Kidney (tissue), 14 donors: ENCODE results near the gene ZFHX2. TPM values are rescaled to one million over a fixed set of nuclear protein-coding genes. Genes with fewer than 3 reads are reported as not detected.
A peak's percentile ranks its signal among the peaks of the same experiment; 100 is the strongest.

ENCODE experiments used
- DNase-seq, 5 donors: peaks; one replicate each; pipeline ENCODE4 v3.0.0-alpha.2; 2013 to 2020
- FAIRE-seq: peaks from 2 replicates; lab custom pipeline; 2012; peaks lifted over from hg19 to GRCh38; lab: Jason Lieb, UNC
- H3K27ac ChIP-seq, 2 donors: one replicate each; pipeline ENCODE4 v1.7.0; 2013; ENCODE audit warnings: low read depth in 2 of 2, low read length in 2 of 2, inconsistent platforms in 1 of 2
- H3K27me3 ChIP-seq: one replicate; pipeline ENCODE4 v1.7.1; 2013; ENCODE audit warnings: low read length, inconsistent platforms; ENCODE audit not compliant: control insufficient read depth, insufficient read depth
- H3K36me3 ChIP-seq, 3 donors: one replicate each; pipeline versions ENCODE4 v1.7.0 to v1.7.1; 2013; ENCODE audit warnings: low read length in 3 of 3, control low read depth in 1 of 3, inconsistent platforms in 1 of 3; ENCODE audit not compliant: insufficient read depth in 3 of 3, control insufficient read depth in 2 of 3
- H3K4me1 ChIP-seq, 3 donors: one replicate each; pipeline versions ENCODE4 v1.7.0 to v1.7.1; 2013; ENCODE audit warnings: low read length in 3 of 3, inconsistent platforms in 1 of 3, low read depth in 1 of 3; ENCODE audit not compliant: control insufficient read depth in 2 of 3, insufficient read depth in 2 of 3
- H3K4me3 ChIP-seq, 3 donors: one replicate each; pipeline versions ENCODE4 v1.7.0 to v1.8.1; 2013; ENCODE audit warnings: low read length in 3 of 3, control low read depth in 1 of 3, inconsistent platforms in 1 of 3
- H3K9ac ChIP-seq, 3 donors: one replicate each; pipeline versions ENCODE4 v1.7.0 to v1.7.1; 2013; ENCODE audit warnings: low read length in 3 of 3, control low read depth in 1 of 3, inconsistent platforms in 1 of 3
- H3K9me3 ChIP-seq, 3 donors: one replicate each; pipeline versions ENCODE4 v1.7.0 to v1.7.1; 2013; ENCODE audit warnings: low read length in 3 of 3, control low read depth in 1 of 3, inconsistent platforms in 1 of 3; ENCODE audit not compliant: control insufficient read depth in 2 of 3, insufficient read depth in 1 of 3
- intact Hi-C: fragments of 100-400 bp; cut with DNase I; formaldehyde crosslinking; loops from one replicate; pipeline ENCODE4 v1.11.1; 2022
- polyA plus RNA-seq: library from polyadenylated mRNA; stranded (reverse); fragments of 350-450 nt; fragmentation: Illumina TruSeq; extraction: RNeasy Lipid Tissue Mini Kit (QIAGEN cat#74804); gene quantifications from one replicate; pipeline ENCODE4 v1.2.3, GENCODE V29; 2014; ENCODE audit warnings: low read depth, low replicate concordance; ENCODE audit not compliant: insufficient read depth
- total RNA-seq: library from RNA; stranded (reverse); fragmentation: NEBNext Ultra II Directional; extraction: Animal tissue kit (Norgen Biotek cat#: 25700); gene quantifications from one replicate; pipeline ENCODE4 v1.2.1, GENCODE V29; 2021
- TF ChIP-seq, protein P1 (sequence below): IDR thresholded peaks from 3 replicates; pipeline ENCODE4 v1.5.1; 2012; ENCODE audit warnings: mild to moderate bottlenecking, moderate library complexity, borderline replicate concordance; ENCODE audit not compliant: insufficient read depth; ENCODE audit errors: extremely low read depth
- donor health status: control.
- donor health status: control.
- donor health status: control.
- donor health status: control.
- donor health status: control.
- donor health status: DM: yes; HTN: yes; CAD: no.
- donor health status: Normal renal cell carcinoma (clear cell type).

The ZFHX2 gene
- total and polyA plus RNA-seq, 2 donors from 2014 or later = 4.9 to 6.1 TPM

DNA sequence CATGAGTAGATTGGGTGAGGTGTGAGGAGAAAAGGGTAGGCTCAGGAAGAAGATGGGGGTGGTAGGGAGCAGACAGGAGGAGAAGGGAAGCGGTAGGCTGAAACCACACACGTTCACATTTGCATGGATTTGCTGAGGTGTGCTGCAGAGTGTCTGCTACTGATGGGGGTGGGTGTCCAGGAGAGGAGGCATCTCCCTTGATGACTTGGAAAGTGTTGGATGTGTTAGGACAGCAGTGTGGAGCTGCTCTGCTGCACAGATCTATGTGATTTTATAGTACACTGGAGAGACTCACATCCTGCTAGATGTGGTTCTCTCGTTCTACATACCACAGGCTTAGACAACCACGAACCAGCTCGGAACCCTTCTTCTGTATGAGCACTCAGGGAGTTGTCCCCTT lies 9.3 kb downstream of the ZFHX2 start:
- no peak for DNase-seq
- Histone ChIP-seq H3K36me3 (no peaks in the 10 kb centered on the region), H3K27ac (no peak overlapping the region), H3K4me3 (no peak overlapping the region), H3K4me1 (peaks cover 3 to 19% (median 9%) of the 10 kb centered on the region in 3 donors), H3K27me3 (no peaks in the 10 kb centered on the region), H3K9me3 (no peaks in the 10 kb centered on the region), H3K9ac (no peak overlapping the region)
- TF ChIP-seq, protein P1, sequence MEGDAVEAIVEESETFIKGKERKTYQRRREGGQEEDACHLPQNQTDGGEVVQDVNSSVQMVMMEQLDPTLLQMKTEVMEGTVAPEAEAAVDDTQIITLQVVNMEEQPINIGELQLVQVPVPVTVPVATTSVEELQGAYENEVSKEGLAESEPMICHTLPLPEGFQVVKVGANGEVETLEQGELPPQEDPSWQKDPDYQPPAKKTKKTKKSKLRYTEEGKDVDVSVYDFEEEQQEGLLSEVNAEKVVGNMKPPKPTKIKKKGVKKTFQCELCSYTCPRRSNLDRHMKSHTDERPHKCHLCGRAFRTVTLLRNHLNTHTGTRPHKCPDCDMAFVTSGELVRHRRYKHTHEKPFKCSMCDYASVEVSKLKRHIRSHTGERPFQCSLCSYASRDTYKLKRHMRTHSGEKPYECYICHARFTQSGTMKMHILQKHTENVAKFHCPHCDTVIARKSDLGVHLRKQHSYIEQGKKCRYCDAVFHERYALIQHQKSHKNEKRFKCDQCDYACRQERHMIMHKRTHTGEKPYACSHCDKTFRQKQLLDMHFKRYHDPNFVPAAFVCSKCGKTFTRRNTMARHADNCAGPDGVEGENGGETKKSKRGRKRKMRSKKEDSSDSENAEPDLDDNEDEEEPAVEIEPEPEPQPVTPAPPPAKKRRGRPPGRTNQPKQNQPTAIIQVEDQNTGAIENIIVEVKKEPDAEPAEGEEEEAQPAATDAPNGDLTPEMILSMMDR = no peak
- FAIRE-seq = no peak
- intact Hi-C loops = no loop called here

DNA sequence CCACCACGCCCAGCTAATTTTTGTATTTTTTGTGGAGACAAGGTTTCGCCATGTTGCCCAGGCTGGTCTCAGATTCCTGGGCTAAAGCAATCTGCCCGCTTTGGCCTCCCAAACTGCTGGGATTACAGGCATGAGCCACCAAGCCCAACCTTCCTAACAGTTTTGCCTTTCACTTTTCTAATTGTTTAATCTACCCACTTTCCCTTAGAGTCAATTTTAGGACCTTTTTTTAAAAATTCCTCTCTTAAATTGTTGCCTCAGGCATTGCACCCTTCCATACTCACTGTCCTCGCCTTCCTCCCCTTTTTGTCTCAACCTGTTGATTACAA lies 11.5 kb downstream of the ZFHX2 start:
- Histone ChIP-seq H3K4me3 (no peak overlapping the region), H3K36me3 (no peaks in the 10 kb centered on the region), H3K9ac (peak overlapping the region in 1 of 3 donors; percentile 41), H3K9me3 (no peaks in the 10 kb centered on the region), H3K27ac (no peak overlapping the region), H3K4me1 (peaks cover 1 to 11% (median 3%) of the 10 kb centered on the region in 3 donors), H3K27me3 (no peaks in the 10 kb centered on the region)
- TF ChIP-seq, protein P1 = no peak
- no peak for DNase-seq
- intact Hi-C loops = no loop called here
- no peak for FAIRE-seq

DNA sequence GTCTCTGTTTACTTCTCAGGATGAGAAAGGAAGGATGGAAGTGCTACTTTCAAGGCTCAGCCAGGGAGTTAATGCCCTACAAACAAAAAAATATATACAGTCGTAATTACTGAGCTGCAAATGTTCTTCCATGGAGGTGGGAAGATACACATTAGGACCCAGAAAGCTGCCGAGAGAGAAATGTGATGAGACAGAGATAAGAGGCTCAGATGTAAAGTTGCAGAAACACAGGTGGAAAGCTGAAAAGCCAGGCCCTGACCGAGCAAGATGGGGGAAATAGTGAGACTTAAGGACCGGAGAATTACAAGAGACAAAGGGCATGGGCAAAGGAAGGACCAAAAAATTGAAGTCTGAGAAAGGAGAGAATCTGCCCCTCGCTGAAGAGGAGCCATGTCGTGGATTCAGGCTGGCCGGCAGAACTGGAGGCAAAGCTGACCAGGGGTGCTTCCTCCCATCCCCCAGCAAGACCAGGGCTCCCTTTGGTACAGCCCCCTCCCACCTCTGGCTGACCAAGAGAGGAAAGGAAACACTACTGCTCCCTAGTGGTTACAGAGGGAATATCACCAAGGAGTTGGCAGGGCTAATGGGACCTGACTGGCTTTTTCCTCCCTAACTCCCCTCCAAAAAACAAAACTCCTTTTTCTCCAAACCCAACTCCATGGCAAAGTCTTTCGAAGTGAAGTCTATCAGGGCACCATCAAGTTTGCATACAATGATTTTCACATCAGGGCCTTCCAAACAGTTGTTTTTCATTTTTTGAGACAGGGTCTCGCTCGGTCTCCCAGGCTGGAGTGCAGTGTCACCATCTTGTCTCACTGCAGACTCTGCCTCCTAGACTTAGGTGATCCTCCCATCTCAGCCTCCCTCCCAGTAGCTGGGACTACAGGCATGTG lies 12.1 kb downstream of the ZFHX2 start:
- TF ChIP-seq, protein P1 = peak; percentile 66
- Histone ChIP-seq H3K27me3 (no peaks in the 10 kb centered on the region), H3K9ac (no peak overlapping the region), H3K9me3 (no peaks in the 10 kb centered on the region), H3K4me3 (no peak overlapping the region), H3K36me3 (no peaks in the 10 kb centered on the region), H3K27ac (no peak overlapping the region), H3K4me1 (peaks cover 0 to 11% (median 3%) of the 10 kb centered on the region in 3 donors)
- peak; percentile 65 to 89 (median 83) for DNase-seq
- intact Hi-C loops = no loop called here
- no peak for FAIRE-seq
